Astrocyte (in vitro differentiated cells and primary cell): Measurements from ENCODE around the gene CHMP2A.

Source experiments
- CTCF ChIP-seq: IDR thresholded peaks from 2 replicates; pipeline ENCODE4 v1.5.1; 2011; ENCODE audit warnings: low read depth, mild to moderate bottlenecking, inconsistent platforms, low read length, moderate library complexity; ENCODE audit not compliant: insufficient read depth
- EZH2 ChIP-seq: IDR thresholded peaks from 2 replicates; pipeline ENCODE4 v1.6.1; 2012; ENCODE audit warnings: mild to moderate bottlenecking, low read length, inconsistent platforms; ENCODE audit not compliant: insufficient read depth

GRCh38 chr19:58548859-58549663, 5.8 kb downstream of the CHMP2A start:
- TF ChIP-seq CTCF: no peak
- TF ChIP-seq EZH2: no peak
